ENCODE data around the gene OR6C4.
"Not testable (repeated sequence)": the region's sequence is repeated elsewhere in the genome, so short reads cannot be mapped to it uniquely, and the experiment has no call there.

DNA sequence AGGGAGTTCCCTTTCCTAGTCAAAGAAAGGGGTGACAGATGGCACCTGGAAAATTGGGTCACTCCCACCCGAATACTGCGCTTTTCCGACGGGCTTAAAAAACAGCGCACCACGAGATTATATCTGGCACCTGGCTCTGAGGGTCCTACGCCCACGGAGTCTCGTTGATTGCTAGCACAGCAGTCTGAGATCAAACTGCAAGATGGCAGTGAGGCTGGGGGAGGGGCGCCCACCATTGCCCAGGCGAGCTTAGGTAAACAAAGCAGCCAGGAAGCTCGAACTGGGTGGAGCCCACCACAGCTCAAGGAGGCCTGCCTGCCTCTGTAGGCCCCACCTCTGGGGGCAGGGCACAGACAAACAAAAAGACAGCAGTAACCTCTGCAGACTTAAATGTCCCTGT, 40.8 kb downstream of the OR6C4 start:
- TF ChIP-seq ZNF274 (IDR thresholded peaks at IDR 0.05; ENCODE audit: low read depth, low read length); YY1 (IDR thresholded peaks at IDR 0.05; ENCODE audit: insufficient read depth, insufficient read length): not testable (repeated sequence)

Measured in NT2/D1 (cell line).